HCT116 (cell line): ENCODE measurements around the gene TTLL10. TPM values are rescaled to one million over a fixed set of nuclear protein-coding genes. Genes with fewer than 3 reads are reported as not detected.
A peak's percentile ranks its signal among the peaks of the same experiment; 100 is the strongest.

Experiments
- ATAC-seq: fragments of 200-7000 bp; cut with Tn5 transposase; 2 replicates; pipeline ENCODE4 v1.9.1; 2020; ENCODE audit warnings: mild to moderate bottlenecking, moderate library complexity
- BruUV-seq: library from RNA; stranded (reverse); fragments of 400-500 nt; replicated peaks from 2 replicates; lab custom pipeline; 2021; lab: Mats Ljungman, UMichigan
- CTCF ChIA-PET: fragments of 300-600 bp; sonication (Branson Sonifier 250); formaldehyde crosslinking; loops from one replicate; lab custom pipeline; 2021; ENCODE audit warnings: antibody characterized with exemption; lab: Charles Lee
- POLR2A ChIA-PET: fragments of 300-600, 350-600 bp; sonication (Branson Sonifier 250); formaldehyde crosslinking; loops from one replicate; lab custom pipeline; 2021; ENCODE audit warnings: antibody characterized with exemption; lab: Charles Lee
- RAD21 ChIA-PET, 2 experiments: fragments of 300-600 bp; sonication (Branson Sonifier 250); formaldehyde crosslinking; loops; one replicate each; lab custom pipeline; 2023; ENCODE audit warnings: low total read pairs in 2 of 2; ENCODE audit not compliant: uncharacterized antibody in 2 of 2, unreplicated experiment in 2 of 2, low non-redundant PET in 1 of 2; lab: Charles Lee
- DNase-seq: peaks from one replicate; pipeline ENCODE4 v3.0.0-alpha.2; 2010; ENCODE audit warnings: low read depth, low spot score
- H2AFZ ChIP-seq: fragments of 200-600 bp; shearing (Covaris generic), sonication (generic); 2 replicates; pipeline ENCODE4 v1.6.1; 2017; ENCODE audit warnings: low read depth, mixed run types, mixed read lengths, antibody characterized with exemption, low read length; ENCODE audit not compliant: poor library complexity, severe bottlenecking
- H3K27ac ChIP-seq: 2 replicates; pipeline ENCODE4 v1.5.1; 2012; ENCODE audit warnings: low read depth, low read length
- H3K27me3 ChIP-seq: fragments of 200-600 bp; sonication (generic); 2 replicates; pipeline ENCODE4 v1.6.1; 2016; ENCODE audit warnings: mixed run types, low read length, mixed read lengths; ENCODE audit not compliant: insufficient read depth
- H3K36me3 ChIP-seq, 2 experiments: fragments of 200-500 bp in 1 of 2; fragments of 200-600 bp in 1 of 2; sonication (Bioruptor generic) in 1 of 2; sonication (generic) in 1 of 2; 2 replicates each; pipeline versions ENCODE4 v1.5.1 to v1.6.1; 2014 to 2016; ENCODE audit warnings: low read length in 2 of 2, inconsistent platforms in 1 of 2, mixed read lengths in 1 of 2, mixed run types in 1 of 2; ENCODE audit not compliant: insufficient read depth in 2 of 2, control insufficient read depth in 1 of 2
- H3K4me1 ChIP-seq, 2 experiments: fragments of 200-600 bp in 1 of 2; sonication (generic) in 1 of 2; 2 replicates each; pipeline versions ENCODE4 v1.5.1 to v1.6.1; 2012 to 2017; ENCODE audit warnings: low read length in 2 of 2, inconsistent platforms in 1 of 2, mild to moderate bottlenecking in 1 of 2, mixed read lengths in 1 of 2, mixed run types in 1 of 2, moderate library complexity in 1 of 2; ENCODE audit not compliant: insufficient read depth in 2 of 2, control insufficient read depth in 1 of 2
- H3K4me2 ChIP-seq: fragments of 200-600 bp; sonication (generic); 2 replicates; pipeline ENCODE4 v1.6.1; 2017; ENCODE audit warnings: mixed run types, low read length, mixed read lengths
- H3K4me3 ChIP-seq, 2 experiments: fragments of 200-600 bp in 1 of 2; sonication (generic) in 1 of 2; replicated peaks in 1 of 2; 2 replicates each; pipeline ENCODE4 v1.5.1; 2011 to 2016; ENCODE audit warnings: low read length in 2 of 2, control low read depth in 1 of 2, low read depth in 1 of 2, mild to moderate bottlenecking in 1 of 2, mixed read lengths in 1 of 2, mixed run types in 1 of 2
- H3K79me2 ChIP-seq: fragments of 200-600 bp; sonication (generic); 2 replicates; pipeline ENCODE4 v1.6.1; 2017; ENCODE audit warnings: mild to moderate bottlenecking, mixed run types, low read length, moderate library complexity, mixed read lengths; ENCODE audit not compliant: insufficient read depth
- H3K9ac ChIP-seq: fragments of 200-600 bp; sonication (generic); 2 replicates; pipeline ENCODE4 v1.6.1; 2016; ENCODE audit warnings: low read length, mixed read lengths
- H3K9me2 ChIP-seq: fragments of 200-600 bp; sonication (generic), shearing (Covaris generic); 2 replicates; pipeline ENCODE4 v1.6.1; 2017; ENCODE audit warnings: mixed run types, mild to moderate bottlenecking, moderate library complexity; ENCODE audit not compliant: insufficient read depth
- H3K9me3 ChIP-seq, 2 experiments: fragments of 200-500 bp in 1 of 2; fragments of 200-600 bp in 1 of 2; sonication (Bioruptor generic) in 1 of 2; sonication (generic) in 1 of 2; 2 replicates each; pipeline ENCODE4 v1.6.1; 2014 to 2017; ENCODE audit warnings: low read length in 2 of 2, mixed read lengths in 2 of 2, inconsistent platforms in 1 of 2, low read depth in 1 of 2, mild to moderate bottlenecking in 1 of 2, mixed run types in 1 of 2, moderate library complexity in 1 of 2; ENCODE audit not compliant: control insufficient read depth in 1 of 2, insufficient read depth in 1 of 2
- H4K20me1 ChIP-seq: fragments of 200-600 bp; sonication (generic), shearing (Covaris generic); 2 replicates; pipeline ENCODE4 v1.6.1; 2017; ENCODE audit warnings: mixed run types, mild to moderate bottlenecking, moderate library complexity; ENCODE audit not compliant: insufficient read depth
- CBX3 ChIP-seq: IDR thresholded peaks from 2 replicates; pipeline ENCODE4 v1.6.1; 2012; ENCODE audit warnings: low read depth
- CEBPB ChIP-seq: IDR thresholded peaks from 2 replicates; pipeline ENCODE4 v1.6.1; 2012; ENCODE audit warnings: low read depth
- ELF1 ChIP-seq: IDR thresholded peaks from 2 replicates; pipeline ENCODE4 v1.6.1; 2012; ENCODE audit warnings: low read depth, borderline replicate concordance
- EZH2phosphoT487 ChIP-seq: fragments of 200-600 bp; IDR thresholded peaks from 2 replicates; pipeline ENCODE4 v1.6.1; 2018; ENCODE audit warnings: antibody characterized with exemption, borderline replicate concordance
- FOSL1 ChIP-seq: IDR thresholded peaks from 2 replicates; pipeline ENCODE4 v1.6.1; 2012; ENCODE audit warnings: low read depth
- POLR2AphosphoS5 ChIP-seq: IDR thresholded peaks from 2 replicates; pipeline ENCODE4 v1.6.1; 2011; ENCODE audit warnings: mild to moderate bottlenecking, low read depth, low read length, moderate library complexity
- RAD21 ChIP-seq: IDR thresholded peaks from 2 replicates; pipeline ENCODE4 v1.6.1; 2012; ENCODE audit warnings: low read depth, mild to moderate bottlenecking
- REST ChIP-seq: IDR thresholded peaks from 2 replicates; pipeline ENCODE4 v1.6.1; 2012; ENCODE audit warnings: low read depth
- SIN3A ChIP-seq: IDR thresholded peaks from 2 replicates; pipeline ENCODE4 v1.6.1; 2012; ENCODE audit warnings: low read depth
- SP1 ChIP-seq: IDR thresholded peaks from 2 replicates; pipeline ENCODE4 v1.6.1; 2012; ENCODE audit warnings: low read depth
- SRF ChIP-seq: IDR thresholded peaks from 2 replicates; pipeline ENCODE4 v1.6.1; 2012; ENCODE audit warnings: low read depth
- ZFX ChIP-seq: fragments of 450-650 bp; IDR thresholded peaks from 2 replicates; pipeline ENCODE4 v1.6.1; 2017
- intact Hi-C: fragments of 100-400 bp; cut with micrococcal nuclease; formaldehyde crosslinking; loops from 2 replicates; pipeline ENCODE4 v1.10.0; 2022
- total RNA-seq: library from RNA; stranded (reverse); gene quantifications from one replicate; pipeline ENCODE4 v1.2.1, GENCODE V29; 2021; ENCODE audit not compliant: unreplicated experiment
- TF ChIP-seq, protein P1 (sequence below): IDR thresholded peaks from 2 replicates; pipeline ENCODE4 v1.6.1; 2012
- TF ChIP-seq, protein P2 (sequence below), 3 experiments: fragments of 200-600 bp in 1 of 3; sonication (generic) in 1 of 3; IDR thresholded peaks in 2 of 3; conservative IDR thresholded peaks in 1 of 3; 2 replicates each; pipeline ENCODE4 v1.5.1; 2012 to 2017; ENCODE audit warnings: low read depth in 2 of 3, low read length in 2 of 3, antibody characterized with exemption in 1 of 3, borderline replicate concordance in 1 of 3, control low read depth in 1 of 3, mild to moderate bottlenecking in 1 of 3, mixed read lengths in 1 of 3, mixed run types in 1 of 3, moderate library complexity in 1 of 3; ENCODE audit not compliant: insufficient read depth in 1 of 3

Gene TTLL10
- total RNA-seq, 1 experiment from 2014 or later, result 0.10 TPM

DNA sequence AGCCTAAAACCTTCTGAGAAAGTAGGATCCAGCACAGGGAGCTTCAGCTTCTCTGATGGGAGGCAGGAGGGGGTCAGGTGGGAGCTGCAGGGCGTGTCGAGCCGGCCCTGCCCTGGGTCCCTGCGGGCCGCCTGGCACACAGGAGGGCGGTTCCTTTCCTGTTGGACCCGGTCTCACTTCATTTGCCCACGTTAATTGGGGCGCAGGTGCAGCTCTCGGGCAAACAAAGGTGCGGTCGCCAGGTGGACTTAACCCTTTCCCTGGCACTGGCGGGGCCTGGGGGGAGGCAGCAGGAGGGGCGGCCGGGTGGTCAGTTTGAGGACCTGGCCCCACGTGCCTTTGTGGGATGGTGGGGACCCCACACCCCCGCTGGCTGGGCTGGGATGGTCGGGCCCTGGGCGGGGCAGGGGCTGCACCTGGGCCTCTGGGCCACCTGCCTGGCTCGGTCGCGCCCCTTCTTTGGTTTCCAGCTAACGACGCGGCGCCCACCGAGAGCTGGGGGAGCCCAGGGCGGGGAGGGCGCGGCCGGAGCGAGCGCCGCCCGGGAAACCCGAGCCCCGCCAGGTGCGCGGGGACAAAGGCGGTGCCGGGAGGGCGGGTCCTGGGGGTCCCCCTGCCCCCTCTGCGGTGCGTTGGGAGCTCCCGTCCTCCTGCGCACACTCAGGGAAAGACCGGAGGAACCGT lies 37.0 kb upstream of the TTLL10 start (continued):
- TF ChIP-seq REST, result no peak
- TF ChIP-seq, protein P1, sequence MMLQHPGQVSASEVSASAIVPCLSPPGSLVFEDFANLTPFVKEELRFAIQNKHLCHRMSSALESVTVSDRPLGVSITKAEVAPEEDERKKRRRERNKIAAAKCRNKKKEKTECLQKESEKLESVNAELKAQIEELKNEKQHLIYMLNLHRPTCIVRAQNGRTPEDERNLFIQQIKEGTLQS, result no peak
- no peak for TF ChIP-seq CBX3
- TF ChIP-seq SP1, result no peak
- TF ChIP-seq EZH2phosphoT487, result no peak

DNA sequence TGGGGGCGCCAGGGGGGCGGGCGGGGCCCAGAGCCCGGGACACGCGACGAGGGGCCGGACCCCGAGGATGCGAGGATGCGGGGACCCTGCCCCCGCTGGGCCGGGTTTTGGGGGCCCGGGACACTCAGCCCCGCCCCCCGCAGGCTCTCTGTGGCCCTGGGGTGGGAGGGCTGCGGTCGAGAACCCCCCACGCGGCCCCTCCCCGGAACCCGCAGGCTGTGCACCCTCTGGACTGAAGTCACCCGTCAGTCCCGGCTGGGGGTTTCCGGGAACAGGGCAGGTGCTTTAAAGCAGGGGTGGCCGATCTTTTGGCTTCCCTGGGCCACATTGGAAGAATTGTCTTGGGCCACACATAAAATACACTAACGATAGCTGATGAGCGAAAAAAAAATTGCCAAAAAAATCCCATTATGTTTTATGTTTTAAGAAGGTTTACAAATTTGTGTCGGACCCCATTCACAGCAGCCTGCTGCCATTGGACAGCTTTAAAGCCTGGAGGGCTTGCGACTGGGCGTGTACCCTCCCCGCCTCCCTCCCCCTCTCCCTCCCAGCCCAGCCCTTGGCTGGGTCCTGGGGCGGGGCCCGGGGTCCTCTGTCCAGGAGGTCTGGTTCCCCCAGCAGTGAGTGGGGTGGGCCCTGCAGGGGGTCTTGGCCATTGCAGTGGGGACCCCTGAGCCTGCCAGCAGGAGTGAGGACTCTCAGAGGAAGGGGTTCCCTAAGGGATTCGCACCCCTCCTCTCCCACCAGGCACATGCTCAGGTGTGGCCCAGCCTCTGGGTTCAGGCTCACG lies 36.2 kb upstream of the TTLL10 start:
- intact Hi-C loops, result no loop called here
- POLR2A ChIA-PET, result no interaction called here
- Histone ChIP-seq H3K79me2 (no peaks in the 10 kb centered on the region), H3K27me3 (no peaks in the 10 kb centered on the region), H3K9me2 (no peaks in the 10 kb centered on the region), H3K4me2 (peak overlapping the region; percentile 55), H3K36me3 (no peaks in the 10 kb centered on the region), H4K20me1 (no peaks in the 10 kb centered on the region), H3K27ac (no peak overlapping the region), H3K9me3 (no peaks in the 10 kb centered on the region), H3K9ac (no peak overlapping the region), H3K4me1 (peaks cover 5 to 21% of the 10 kb centered on the region in 2 experiments; a peak in 3 of 4 replicates), H2AFZ (no peak overlapping the region), H3K4me3 (peak overlapping the region in 1 of 2 experiments; percentile 7; a peak in 2 of 4 replicates)
- ATAC-seq, result peak; percentile 37
- CTCF ChIA-PET, result no interaction called here
- RAD21 ChIA-PET, result no interaction called here
- BruUV-seq, result no TSS peak
- no peak for DNase-seq
- TF ChIP-seq CBX3, result no peak
- TF ChIP-seq REST, result no peak
- no peak for TF ChIP-seq POLR2AphosphoS5
- TF ChIP-seq FOSL1, result no peak
- TF ChIP-seq RAD21, result no peak
- no peak for TF ChIP-seq ELF1
- TF ChIP-seq SIN3A, result no peak
- TF ChIP-seq CEBPB, result no peak
- TF ChIP-seq, protein P2, sequence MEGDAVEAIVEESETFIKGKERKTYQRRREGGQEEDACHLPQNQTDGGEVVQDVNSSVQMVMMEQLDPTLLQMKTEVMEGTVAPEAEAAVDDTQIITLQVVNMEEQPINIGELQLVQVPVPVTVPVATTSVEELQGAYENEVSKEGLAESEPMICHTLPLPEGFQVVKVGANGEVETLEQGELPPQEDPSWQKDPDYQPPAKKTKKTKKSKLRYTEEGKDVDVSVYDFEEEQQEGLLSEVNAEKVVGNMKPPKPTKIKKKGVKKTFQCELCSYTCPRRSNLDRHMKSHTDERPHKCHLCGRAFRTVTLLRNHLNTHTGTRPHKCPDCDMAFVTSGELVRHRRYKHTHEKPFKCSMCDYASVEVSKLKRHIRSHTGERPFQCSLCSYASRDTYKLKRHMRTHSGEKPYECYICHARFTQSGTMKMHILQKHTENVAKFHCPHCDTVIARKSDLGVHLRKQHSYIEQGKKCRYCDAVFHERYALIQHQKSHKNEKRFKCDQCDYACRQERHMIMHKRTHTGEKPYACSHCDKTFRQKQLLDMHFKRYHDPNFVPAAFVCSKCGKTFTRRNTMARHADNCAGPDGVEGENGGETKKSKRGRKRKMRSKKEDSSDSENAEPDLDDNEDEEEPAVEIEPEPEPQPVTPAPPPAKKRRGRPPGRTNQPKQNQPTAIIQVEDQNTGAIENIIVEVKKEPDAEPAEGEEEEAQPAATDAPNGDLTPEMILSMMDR (IDR thresholded peaks at IDR 0.05 in 2 of 3, conservative IDR thresholded peaks at IDR 0.05 in 1 of 3; ENCODE audit: borderline replicate concordance in 1 of 3, insufficient read depth in 1 of 3, low read depth in 2 of 3, low read length in 2 of 3), result no peak
- no peak for TF ChIP-seq SRF
- TF ChIP-seq ZFX, result no peak
